Effector CD8-positive, alpha-beta T cell (primary cell): Measurements from ENCODE around the gene SHISA8.
"Not testable (repeated sequence)": the region's sequence is repeated elsewhere in the genome, so short reads cannot be mapped to it uniquely, and the experiment has no call there.

Experiments
- DNase-seq: peaks from one replicate; lab custom pipeline; 2025; lab: John Stamatoyannopoulos, UW
- total RNA-seq, 4 experiments: gene quantifications; one replicate each; lab custom pipeline; 2026; lab: John Stamatoyannopoulos, UW

SHISA8 gene
- total RNA-seq = 0.12 to 1.9 (median 0.36) reads per million in 4 experiments

- peak; percentile 50 for DNase-seq
Measured at GRCh38 chr22:41915035-41915785, at the start of gene SHISA8. Gene SHISA8, minus strand, starts transcription at chr22:41915074. Its CDS starts 407 bp downstream, at chr22:41914667.

GRCh38 chr22:41964112-41964491 lies 49.2 kb upstream of the SHISA8 start:
- DNase-seq = no peak

DNA sequence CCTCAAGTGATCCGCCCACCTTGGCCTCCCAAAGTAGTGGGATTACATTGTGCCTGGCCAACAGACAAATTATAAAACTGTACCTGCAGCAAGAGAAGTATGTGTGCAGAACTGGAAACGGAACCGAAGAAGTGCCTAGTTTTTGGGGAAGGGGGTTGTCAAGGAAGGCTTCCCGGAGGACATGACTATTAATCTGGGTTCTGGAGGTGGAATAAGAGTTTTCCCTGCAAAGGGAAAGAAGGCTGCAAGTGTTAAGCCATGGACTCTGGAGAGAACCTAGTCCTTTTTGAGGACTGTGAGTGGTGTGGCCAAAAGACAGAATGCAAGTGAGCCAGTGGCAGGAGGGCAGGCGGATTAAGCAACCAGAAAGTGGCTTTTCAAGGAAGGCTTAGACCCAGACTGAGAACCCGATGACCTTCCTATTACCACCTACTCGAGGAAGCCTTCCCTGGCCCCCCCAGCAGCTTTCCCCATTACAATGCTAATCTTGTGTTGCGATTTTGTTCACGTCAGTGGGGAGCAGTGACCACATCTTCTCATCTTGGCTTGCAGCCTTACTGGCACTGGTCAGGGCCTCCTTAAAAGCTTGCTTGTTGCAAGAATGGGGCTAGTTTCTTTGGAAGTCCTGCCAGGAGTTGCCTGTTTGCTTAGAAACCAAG lies 48.7 kb upstream of the SHISA8 start:
- no peak for DNase-seq

DNA sequence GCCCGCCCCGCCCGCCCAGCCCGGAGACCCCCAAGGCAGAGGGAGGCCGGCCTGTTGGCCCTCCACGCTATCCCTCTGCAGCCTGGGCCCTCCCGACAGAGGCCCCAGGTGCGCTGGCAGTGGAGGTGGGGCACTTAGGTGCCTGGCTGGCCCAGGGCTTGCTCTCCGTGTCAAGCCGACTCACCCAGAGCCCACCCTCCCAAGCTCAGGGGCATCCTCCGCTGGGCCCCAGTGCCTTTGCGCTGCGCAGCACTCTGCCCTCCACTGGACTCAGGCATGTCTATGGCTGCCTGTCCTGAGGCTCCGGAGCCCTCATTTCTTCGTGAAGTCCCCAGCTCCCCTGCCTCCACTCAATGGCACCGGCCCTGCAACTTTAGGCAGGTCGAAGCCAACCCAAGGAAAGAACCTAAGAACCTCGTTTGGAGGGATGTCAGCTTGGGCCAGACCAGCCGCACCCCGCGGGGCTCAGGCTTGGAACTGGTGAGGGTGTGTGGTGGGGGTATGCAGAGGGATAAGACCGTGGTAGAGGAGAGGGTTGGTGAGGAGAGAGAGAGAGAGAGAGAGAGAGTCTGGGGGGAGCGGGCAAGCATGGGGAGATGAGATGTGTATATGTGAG lies 43.2 kb upstream of the SHISA8 start:
- DNase-seq = no peak

DNA sequence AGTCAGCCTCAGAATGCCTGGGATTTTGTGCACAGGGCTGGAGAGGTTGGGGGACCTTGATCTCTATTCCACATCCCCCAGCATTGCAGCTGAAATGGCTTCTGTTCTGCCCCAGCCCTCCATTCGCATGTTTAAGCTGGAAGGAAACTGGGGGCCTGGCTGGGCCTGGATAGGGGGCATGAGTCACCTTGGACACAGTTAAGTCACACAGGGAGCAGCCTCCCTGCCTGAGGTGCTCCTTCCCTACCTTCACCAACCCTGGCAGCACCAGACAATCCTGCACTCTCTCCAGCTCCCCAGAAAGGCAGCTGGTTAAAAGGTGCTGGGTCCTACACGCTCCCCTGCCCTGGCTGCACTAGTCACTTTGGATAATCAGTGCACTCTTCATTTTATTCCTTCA lies 37.8 kb upstream of the SHISA8 start:
- DNase-seq = no peak

DNA sequence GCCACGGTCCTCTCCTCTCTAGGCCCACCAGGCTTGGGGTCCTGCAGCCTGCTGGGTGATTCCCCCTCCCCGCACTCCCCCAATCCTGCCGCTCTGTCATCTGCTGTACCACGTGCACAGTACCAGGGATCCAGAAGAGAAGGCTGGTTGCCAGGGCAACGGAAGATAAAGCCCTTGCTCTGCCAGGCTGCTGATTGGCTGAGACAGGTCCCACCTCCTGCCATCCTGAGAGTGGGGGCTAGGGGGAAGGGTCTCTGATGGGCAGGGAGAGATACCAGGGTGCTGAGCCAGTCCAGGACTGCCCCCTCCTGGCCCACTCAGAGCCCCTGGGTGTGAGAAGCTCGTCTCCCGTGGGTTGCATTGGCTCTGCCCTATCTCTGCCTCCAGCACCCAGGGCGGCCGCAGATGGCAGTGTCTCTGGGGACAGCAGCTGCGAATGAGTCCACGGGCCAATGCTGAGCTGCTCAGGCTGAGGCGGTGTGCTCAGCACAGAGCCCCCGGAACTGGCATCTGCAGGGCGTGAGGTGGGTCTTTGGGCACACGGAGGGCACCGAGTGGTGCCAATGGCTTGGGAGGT lies 37.1 kb upstream of the SHISA8 start, which contains the start of gene SMIM45:
TSS of gene SMIM45 (plus strand) at position 253 of the 577 bp plus-strand sequence.
- DNase-seq = no peak

DNA sequence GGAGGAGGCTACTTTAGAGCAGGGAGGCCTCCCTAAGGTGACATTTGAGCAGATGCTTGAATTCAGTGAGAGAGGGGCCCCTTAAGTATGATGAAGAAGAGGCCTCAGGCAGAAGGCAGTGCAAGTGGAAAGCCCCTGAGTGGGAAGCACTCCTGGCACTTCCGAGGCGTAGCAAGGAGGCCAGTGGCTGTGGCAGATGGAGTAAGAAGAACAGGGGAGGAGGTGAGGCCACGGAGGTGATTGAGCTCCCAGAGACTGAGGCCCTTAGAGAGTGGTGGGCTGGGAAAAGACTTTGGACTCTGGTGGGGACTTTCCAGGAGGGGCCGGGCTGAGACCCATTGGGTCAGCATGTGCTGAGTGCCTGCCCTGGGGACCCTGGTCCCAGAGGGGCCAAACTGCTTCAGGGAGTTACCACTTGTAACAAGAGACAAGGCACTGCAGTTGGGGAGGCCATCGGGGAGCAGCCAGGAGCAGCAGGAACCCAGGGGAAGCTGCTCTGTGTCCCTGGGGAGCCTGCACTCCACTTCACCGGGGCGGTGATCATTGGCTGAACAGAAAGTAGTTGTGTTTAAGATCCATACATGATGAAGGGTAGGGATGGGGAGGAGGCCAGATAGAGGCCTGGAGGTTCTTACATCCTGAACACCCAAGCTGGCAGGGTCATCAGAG lies 34.6 kb upstream of the SHISA8 start:
- DNase-seq = no peak

GRCh38 chr22:41948928-41949296 lies 34.0 kb upstream of the SHISA8 start:
- DNase-seq = not testable (repeated sequence)

- DNase-seq = no peak
Measured at GRCh38 chr22:41948142-41948541, 33.3 kb upstream of the SHISA8 start.

GRCh38 chr22:41947424-41948080 lies 32.7 kb upstream of the SHISA8 start:
- no peak for DNase-seq

DNA sequence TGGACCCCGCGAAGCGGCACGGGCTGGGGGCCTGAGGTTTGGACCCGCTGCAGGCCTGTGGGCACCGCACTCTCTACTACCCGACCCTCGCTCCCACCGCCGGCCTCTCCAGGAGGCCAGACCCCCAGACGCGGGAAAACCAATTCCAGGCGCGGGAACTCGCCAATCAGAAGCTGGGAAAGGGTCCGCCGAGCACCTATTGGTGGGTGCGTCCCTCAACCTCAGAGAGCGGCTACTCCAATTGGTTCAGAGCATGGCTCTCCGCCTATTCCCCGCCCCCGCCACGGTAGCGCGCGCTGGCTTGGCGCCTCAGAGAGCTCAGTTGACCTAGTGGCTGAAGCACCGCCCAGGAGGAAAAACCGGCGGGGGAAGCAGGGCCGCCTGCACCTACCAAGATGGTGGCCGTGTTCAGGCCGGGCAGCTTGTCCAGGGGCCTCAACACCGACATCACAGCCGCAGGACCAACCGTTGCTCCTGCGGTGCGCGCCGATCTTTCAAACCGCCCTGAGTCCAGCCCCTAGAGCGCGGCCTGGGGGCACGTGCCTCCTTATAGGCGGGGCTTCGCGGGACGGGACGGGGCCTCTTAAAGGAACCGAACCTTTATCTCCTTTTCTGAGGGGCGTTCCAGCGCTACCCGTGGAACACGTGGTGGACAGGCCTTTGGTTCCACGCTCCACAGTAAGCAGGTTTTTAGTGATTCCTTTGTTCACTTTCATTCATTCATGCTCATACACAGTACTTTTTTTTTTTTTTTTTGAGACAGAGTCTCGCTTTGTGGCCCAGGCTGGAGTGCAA lies 32.0 kb upstream of the SHISA8 start, which contains the start of gene CENPM:
TSS of gene CENPM (minus strand) at position 524 of the 795 bp plus-strand sequence. CDS start at position 448, 76 bp downstream.
- peak; percentile 72 for DNase-seq

DNA sequence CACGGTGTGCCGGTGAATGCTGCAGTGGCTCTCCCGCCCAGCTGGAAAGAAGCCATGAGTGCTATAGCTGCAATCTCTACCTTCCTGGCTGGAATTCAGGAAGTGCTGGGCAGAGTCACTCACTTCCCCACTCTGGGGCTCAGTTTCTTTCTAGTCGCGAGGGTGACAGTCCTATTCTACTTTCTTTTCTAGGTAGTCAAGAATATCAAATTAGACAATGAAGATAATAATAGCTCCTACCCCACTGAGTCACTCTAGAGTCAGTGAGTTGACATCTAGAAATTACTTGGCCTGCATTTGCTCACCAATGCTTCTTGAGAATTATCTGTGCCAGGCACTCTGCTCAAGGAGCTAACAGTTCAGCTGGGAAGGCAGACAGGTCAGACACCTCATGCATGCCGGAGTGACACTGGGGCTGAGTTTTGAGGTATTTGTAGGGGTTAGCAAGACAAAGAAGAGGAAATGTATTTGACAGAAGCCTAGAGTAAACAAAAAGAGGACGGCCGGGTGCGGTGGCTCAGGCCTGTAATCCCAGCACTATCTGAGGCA lies 28.9 kb upstream of the SHISA8 start:
- no peak for DNase-seq

DNA sequence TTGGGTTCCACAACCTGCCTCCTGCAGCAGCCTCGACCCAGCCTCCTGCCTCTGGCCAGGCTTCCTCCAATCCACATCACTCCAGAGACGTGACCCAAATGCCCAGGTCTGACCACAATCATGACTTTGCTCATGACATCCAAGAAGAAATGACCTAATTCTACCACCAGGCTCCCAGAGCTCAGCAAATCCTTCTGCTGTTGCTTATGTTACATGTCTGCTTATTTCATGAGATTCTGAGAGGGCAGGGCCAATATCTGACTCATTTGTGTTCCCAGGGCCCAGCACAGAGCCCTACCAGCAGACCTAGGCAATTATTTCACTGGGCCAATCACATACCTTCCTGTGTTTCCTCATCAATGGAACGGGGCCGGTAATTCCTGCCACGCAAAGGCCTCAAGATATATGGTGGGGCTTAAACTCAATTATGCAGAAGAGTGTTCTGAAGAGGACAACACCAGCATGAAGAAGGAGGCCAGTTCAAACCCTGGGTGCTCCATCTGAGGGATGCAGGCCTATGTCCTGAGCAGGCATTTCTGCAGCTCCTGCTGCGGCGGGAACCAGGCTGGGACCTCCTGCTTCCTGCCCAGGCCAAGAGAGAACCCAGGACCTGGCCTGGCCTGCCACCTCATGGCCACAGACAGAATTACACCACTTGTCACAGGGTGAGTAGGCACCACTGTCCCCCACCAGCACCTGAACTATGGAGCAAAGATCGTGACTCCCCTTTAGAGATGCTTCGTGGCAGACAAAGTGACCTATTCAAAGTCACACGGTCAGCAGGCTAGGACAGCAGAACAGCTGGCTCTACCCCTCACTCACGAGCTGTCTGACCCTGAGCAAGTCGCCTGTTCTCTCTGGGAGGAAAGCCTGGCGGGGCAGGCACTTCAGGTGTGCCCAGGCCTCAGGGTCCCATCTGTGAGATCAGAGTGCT lies 26.2 kb upstream of the SHISA8 start:
- peak; percentile 74 for DNase-seq

- peak; percentile 79 for DNase-seq
Measured at GRCh38 chr22:41939981-41940831, 25.3 kb upstream of the SHISA8 start.

- DNase-seq = no peak
Measured at GRCh38 chr22:41936894-41937169, 22.0 kb upstream of the SHISA8 start.

- DNase-seq = no peak
Measured at GRCh38 chr22:41935509-41935908, 20.6 kb upstream of the SHISA8 start.

DNA sequence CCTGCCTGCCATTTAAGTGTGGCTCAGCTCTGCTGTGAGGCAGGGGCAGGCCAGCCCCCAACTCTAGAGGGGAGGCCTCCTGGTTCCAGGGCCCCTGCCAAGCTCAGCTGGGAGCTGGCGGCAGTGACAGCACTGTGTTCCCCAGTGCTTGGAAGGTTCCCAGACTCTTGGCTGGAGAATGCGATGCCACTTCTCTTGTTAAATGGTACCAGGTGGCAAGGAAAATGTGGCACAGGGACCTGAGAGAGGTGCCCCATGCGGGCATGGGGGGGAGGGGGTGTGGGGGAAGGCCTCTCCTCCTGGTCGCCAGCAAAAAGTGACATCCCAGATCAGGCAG lies 20.1 kb upstream of the SHISA8 start:
- DNase-seq = no peak

GRCh38 chr22:41934284-41935014 lies 19.6 kb upstream of the SHISA8 start:
- no peak for DNase-seq
